Left renal cortex interstitium (tissue), 4 donors: Measurements from ENCODE around the gene SSB. TPM values are rescaled to one million over a fixed set of nuclear protein-coding genes. Genes with fewer than 3 reads are reported as not detected.
"Not testable (repeated sequence)": the region's sequence is repeated elsewhere in the genome, so short reads cannot be mapped to it uniquely, and the experiment has no call there.

Experiments used
- DNase-seq, 4 donors: peaks; one replicate each; pipeline ENCODE4 v3.0.0-alpha.2; 2013; ENCODE audit warnings: low read depth in 4 of 4, low spot score in 2 of 4, missing footprints in 1 of 4
- polyA plus RNA-seq, 4 donors: library from polyadenylated mRNA; unstranded; fragments of 120-200 nt; gene quantifications; one replicate each; pipeline ENCODE4 v1.2.1, GENCODE V29; 2013; ENCODE audit not compliant: insufficient read length in 4 of 4

Gene SSB
- polyA plus RNA-seq, 4 donors = 165 to 206 (median 183) TPM

GRCh38 chr2:169827272-169828140 lies 28.8 kb downstream of the SSB start, which contains the start of gene UBR3:
TSS of gene UBR3 (plus strand) at chr2:169827454. CDS start at chr2:169827508, 54 bp downstream.
- DNase-seq = peak; percentile 53 to 87 (median 81)

- DNase-seq = peak in 2 of 4 donors; percentile 15 to 34
These were observed 29.6 kb downstream of the SSB start for GRCh38 chr2:169828141-169828811.

- no peak for DNase-seq
These were observed 35.7 kb downstream of the SSB start for GRCh38 chr2:169834401-169834800.

- no peak for DNase-seq
These were observed 40.2 kb downstream of the SSB start for GRCh38 chr2:169838743-169839489.

- peak in 2 of 4 donors; percentile 3 to 4 for DNase-seq
These were observed 41.5 kb downstream of the SSB start for GRCh38 chr2:169839954-169840746.

- no peak for DNase-seq
These were observed 42.1 kb downstream of the SSB start for GRCh38 chr2:169840747-169841142.

- DNase-seq = not testable (repeated sequence)
These were observed 43.0 kb downstream of the SSB start for GRCh38 chr2:169841625-169842024.

GRCh38 chr2:169845016-169845415 lies 46.3 kb downstream of the SSB start:
- no peak for DNase-seq

GRCh38 chr2:169848959-169849693 lies 50.5 kb downstream of the SSB start:
- DNase-seq = not testable (repeated sequence)

GRCh38 chr2:169849710-169850109 lies 51.0 kb downstream of the SSB start:
- no peak for DNase-seq

- no peak for DNase-seq
These were observed 54.5 kb downstream of the SSB start for GRCh38 chr2:169853041-169853668.

- DNase-seq = not testable (repeated sequence)
These were observed 56.9 kb downstream of the SSB start for GRCh38 chr2:169855281-169856258.

GRCh38 chr2:169859423-169859822 lies 60.8 kb downstream of the SSB start:
- DNase-seq = no peak

GRCh38 chr2:169860149-169860548 lies 61.5 kb downstream of the SSB start:
- DNase-seq = no peak
